ENCODE data around the gene SELENON. TPM values are rescaled to one million over a fixed set of nuclear protein-coding genes. Genes with fewer than 3 reads are reported as not detected.
A peak's percentile ranks its signal among the peaks of the same experiment; 100 is the strongest.

Gene SELENON
- total RNA-seq, 1 donor from 2014 or later, result 146 TPM

DNA sequence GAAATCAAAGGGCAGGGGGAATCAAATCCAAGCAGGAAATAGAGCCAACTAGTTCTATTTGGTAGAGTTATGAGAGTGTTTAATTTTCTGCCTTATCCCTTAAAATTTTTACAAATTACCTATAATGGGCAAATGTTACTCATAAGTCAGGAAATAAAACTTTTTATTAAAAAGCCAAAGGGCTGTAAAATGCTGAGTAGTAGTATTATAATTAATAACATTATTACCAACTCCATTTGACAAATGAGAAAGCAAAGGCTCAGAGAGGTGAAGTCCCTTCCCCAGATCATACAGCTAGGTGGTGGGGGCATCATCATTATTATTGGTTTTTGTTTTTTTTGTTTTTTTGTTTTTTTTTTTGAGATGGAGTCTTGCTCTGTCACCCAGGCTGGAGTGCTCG lies 3.4 kb downstream of the SELENON start:
- no peak for DNase-seq (ENCODE audit: low read depth, low spot score)
- Mint-ChIP-seq H3K4me1 (peaks cover 55% of the 10 kb centered on the region), H3K9me3 (no peaks in the 10 kb centered on the region), H3K27me3 (ENCODE audit: low read depth) (no peaks in the 10 kb centered on the region), H3K27ac (ENCODE audit: unreplicated experiment) (no peak overlapping the region), H3K4me3 (no peak overlapping the region), H3K36me3 (ENCODE audit: low read depth) (peaks cover 3% of the 10 kb centered on the region)
- TF ChIP-seq CTCF (conservative IDR thresholded peaks at IDR 0.05), result peak; percentile 7

GRCh38 chr1:25804244-25804963 lies 4.4 kb downstream of the SELENON start:
- H3K4me3 Mint-ChIP-seq, result peak overlapping the region; percentile 78
- no peak for TF ChIP-seq CTCF (conservative IDR thresholded peaks at IDR 0.05)

DNA sequence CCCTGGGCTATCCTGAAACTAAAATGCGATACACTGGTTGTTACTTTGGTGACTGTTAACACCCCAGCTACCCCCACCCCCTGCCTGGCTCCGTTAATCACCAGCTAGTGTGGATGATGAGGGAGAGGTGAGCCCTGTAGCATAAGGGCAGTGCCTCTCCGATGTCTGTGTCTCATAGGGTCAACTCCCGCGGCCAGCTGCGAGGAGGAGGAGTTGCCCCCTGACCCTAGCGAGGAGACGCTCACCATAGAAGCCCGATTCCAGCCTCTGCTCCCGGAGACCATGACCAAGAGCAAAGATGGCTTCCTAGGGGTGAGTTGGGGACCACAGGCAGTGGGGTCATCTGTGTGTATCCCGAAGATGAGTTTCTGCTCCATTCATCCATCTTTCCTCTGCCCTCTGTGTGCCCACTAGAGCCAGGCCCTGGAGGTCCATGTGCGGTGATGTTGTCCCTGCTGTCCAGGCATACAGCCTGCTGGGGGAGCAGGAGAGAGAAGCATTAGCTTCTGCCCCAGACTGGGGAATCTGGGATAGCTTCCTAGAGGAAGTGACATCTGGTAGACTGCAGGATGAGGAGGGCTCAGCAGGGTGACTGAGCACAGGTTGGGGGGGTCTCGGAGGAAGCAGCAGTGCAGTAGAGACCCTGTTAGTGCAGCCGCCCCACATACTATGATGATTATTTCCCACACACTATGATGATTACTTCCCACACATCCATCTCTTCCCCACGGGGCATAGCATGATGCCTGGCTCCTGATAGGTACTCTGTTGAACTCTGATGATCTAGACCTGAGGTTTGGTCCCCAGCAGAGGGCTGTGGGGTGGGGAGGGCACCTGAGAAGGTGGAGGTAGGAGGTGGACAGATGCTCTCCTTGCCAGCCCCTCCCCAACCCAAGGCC lies 5.2 kb downstream of the SELENON start:
- no peaks in the 10 kb centered on the region for H3K27me3 Mint-ChIP-seq (ENCODE audit: low read depth)
- peaks cover 3% of the 10 kb centered on the region for H3K36me3 Mint-ChIP-seq (ENCODE audit: low read depth)
- no peak for DNase-seq (ENCODE audit: low read depth, low spot score)
- no peak for TF ChIP-seq CTCF (conservative IDR thresholded peaks at IDR 0.05)
- H3K9me3 Mint-ChIP-seq, result no peaks in the 10 kb centered on the region
- H3K27ac Mint-ChIP-seq (ENCODE audit: unreplicated experiment), result peak overlapping the region; percentile 71
- H3K4me1 Mint-ChIP-seq, result peaks cover 44% of the 10 kb centered on the region
- H3K4me3 Mint-ChIP-seq, result peak overlapping the region; percentile 78

More at GRCh38 chr1:25804244-25804963, 4.4 kb downstream of the SELENON start:
- Mint-ChIP-seq H3K27me3 (ENCODE audit: low read depth) (no peaks in the 10 kb centered on the region), H3K36me3 (ENCODE audit: low read depth) (peaks cover 3% of the 10 kb centered on the region), H3K9me3 (no peaks in the 10 kb centered on the region), H3K27ac (ENCODE audit: unreplicated experiment) (no peak overlapping the region), H3K4me1 (peaks cover 49% of the 10 kb centered on the region)
- no peak for DNase-seq (ENCODE audit: low read depth, low spot score)

DNA sequence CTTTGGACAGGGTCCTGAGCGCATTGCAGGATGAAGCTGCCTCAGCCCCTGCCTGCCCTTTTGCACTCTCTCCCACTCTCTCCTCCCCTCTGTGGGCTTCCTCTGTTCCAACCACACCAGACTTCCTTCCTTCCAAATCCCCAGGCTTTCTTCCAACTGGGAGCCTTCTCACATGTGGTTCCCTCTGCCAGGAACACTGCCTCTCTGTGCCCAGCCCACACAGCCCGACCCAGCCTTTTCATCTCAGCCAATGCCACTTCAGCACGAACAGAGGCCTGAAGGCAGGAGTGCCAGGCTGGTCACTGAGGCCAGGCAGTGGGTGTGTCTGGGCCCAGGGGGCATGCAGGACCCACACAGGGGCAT lies 5.9 kb downstream of the SELENON start:
- H3K9me3 Mint-ChIP-seq, result no peaks in the 10 kb centered on the region
- no peaks in the 10 kb centered on the region for H3K27me3 Mint-ChIP-seq (ENCODE audit: low read depth)
- H3K4me1 Mint-ChIP-seq, result peaks cover 45% of the 10 kb centered on the region
- no peak for DNase-seq (ENCODE audit: low read depth, low spot score)
- H3K36me3 Mint-ChIP-seq (ENCODE audit: low read depth), result peaks cover 3% of the 10 kb centered on the region
- TF ChIP-seq CTCF (conservative IDR thresholded peaks at IDR 0.05), result no peak
- H3K27ac Mint-ChIP-seq (ENCODE audit: unreplicated experiment), result no peak overlapping the region
- peak overlapping the region; percentile 78 for H3K4me3 Mint-ChIP-seq

GRCh38 chr1:25806418-25806817 lies 6.4 kb downstream of the SELENON start:
- H3K27me3 Mint-ChIP-seq (ENCODE audit: low read depth), result no peaks in the 10 kb centered on the region
- TF ChIP-seq CTCF (conservative IDR thresholded peaks at IDR 0.05), result no peak
- peaks cover 3% of the 10 kb centered on the region for H3K36me3 Mint-ChIP-seq (ENCODE audit: low read depth)
- no peaks in the 10 kb centered on the region for H3K9me3 Mint-ChIP-seq
- H3K27ac Mint-ChIP-seq (ENCODE audit: unreplicated experiment), result no peak overlapping the region
- DNase-seq (ENCODE audit: low read depth, low spot score), result no peak
- H3K4me1 Mint-ChIP-seq, result peaks cover 43% of the 10 kb centered on the region
- H3K4me3 Mint-ChIP-seq, result no peak overlapping the region

Data from neural crest cell (in vitro differentiated cells).